OCI-LY3 (cell line): ENCODE results near the gene TENM4.

Source experiments
- EZH2phosphoT487 ChIP-seq: fragments of 200-600 bp; shearing (Covaris generic); IDR thresholded peaks from 2 replicates; pipeline ENCODE4 v1.6.1; 2018; ENCODE audit warnings: antibody characterized with exemption, mixed run types, low read depth
- TF ChIP-seq, protein P1 (sequence below): fragments of 200-600, 300-600 bp; sonication (generic); IDR thresholded peaks from 2 replicates; pipeline ENCODE4 v1.5.1; 2014; ENCODE audit warnings: antibody characterized with exemption, low read length, low read depth

DNA sequence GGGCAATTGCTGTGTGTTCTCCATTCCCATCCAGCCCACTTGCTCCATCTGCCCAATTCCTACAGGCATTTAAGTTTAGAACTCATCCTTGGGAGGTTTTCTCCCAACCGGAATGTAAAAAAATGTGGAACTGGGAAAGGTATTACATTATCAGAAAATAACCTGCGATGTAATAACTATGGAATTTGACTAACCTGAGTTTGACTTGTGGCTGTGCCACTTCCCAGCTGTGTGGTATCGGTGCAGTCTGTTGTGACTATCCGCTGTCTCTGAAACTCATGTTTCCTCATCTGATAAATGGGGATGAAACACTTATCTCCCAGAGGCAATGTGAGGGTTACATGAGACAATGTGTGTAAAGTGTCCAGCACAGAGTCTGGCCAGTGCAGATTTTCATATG lies 77.6 kb downstream of the TENM4 start:
- TF ChIP-seq, protein P1, sequence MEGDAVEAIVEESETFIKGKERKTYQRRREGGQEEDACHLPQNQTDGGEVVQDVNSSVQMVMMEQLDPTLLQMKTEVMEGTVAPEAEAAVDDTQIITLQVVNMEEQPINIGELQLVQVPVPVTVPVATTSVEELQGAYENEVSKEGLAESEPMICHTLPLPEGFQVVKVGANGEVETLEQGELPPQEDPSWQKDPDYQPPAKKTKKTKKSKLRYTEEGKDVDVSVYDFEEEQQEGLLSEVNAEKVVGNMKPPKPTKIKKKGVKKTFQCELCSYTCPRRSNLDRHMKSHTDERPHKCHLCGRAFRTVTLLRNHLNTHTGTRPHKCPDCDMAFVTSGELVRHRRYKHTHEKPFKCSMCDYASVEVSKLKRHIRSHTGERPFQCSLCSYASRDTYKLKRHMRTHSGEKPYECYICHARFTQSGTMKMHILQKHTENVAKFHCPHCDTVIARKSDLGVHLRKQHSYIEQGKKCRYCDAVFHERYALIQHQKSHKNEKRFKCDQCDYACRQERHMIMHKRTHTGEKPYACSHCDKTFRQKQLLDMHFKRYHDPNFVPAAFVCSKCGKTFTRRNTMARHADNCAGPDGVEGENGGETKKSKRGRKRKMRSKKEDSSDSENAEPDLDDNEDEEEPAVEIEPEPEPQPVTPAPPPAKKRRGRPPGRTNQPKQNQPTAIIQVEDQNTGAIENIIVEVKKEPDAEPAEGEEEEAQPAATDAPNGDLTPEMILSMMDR = no peak
- no peak for TF ChIP-seq EZH2phosphoT487
